Activated T-helper 1 cell treated with anti-CD3 and anti-CD28 coated beads, Interleukin-2, amount 50 U/mL, for 16 hours (primary cell): ENCODE results near the gene ARHGAP26.
"Not testable (repeated sequence)": the region's sequence is repeated elsewhere in the genome, so short reads cannot be mapped to it uniquely, and the experiment has no call there.

Experiments
- DNase-seq, 2 donors: peaks; one replicate each; pipeline ENCODE4 v3.0.0-alpha.2; 2020; ENCODE audit warnings: low read depth in 1 of 2, low spot score in 1 of 2

The ARHGAP26 gene

DNA sequence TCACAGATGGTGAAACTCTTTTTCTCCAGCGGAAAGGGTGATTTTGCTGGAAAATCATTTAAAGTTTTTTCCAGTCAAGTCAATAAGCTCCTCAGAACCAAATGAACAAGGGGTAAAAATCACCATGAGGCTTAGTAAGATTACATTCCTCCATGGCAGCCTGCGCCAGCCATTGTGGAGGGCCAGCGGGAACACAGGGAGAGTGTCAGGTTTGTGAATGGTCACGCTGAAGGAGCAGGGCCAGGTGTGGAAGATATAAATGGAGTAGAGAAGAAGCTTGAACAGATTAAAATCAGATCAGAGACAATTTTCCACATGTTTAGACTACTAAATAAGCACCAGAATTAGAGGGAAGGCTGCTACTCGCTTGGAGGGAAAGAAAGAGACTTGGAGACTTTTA lies 424.5 kb downstream of the ARHGAP26 start:
- no peak for DNase-seq

GRCh38 chr5:143195491-143195890 lies 425.3 kb downstream of the ARHGAP26 start:
- no peak for DNase-seq

- no peak for DNase-seq
These were observed 426.6 kb downstream of the ARHGAP26 start for GRCh38 chr5:143196601-143197259.

DNA sequence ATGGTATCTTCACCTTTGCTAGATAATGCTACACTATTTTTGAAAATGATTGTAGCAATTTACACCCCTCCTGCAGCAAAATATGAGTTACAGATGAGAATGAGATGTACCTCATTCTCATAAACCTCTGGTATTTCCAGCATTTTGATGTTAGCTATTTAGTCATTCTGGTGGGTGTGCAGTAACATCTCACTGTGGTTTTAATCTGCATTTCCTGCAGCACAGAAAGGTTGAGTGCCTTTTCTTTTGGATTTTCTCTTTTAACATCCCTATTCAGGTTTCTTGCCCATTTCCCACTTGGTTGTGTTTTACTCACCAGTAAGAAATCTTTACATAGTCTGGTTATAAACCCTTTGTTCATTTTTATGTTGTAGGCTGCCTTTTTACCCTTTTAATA lies 427.1 kb downstream of the ARHGAP26 start:
- no peak for DNase-seq

DNA sequence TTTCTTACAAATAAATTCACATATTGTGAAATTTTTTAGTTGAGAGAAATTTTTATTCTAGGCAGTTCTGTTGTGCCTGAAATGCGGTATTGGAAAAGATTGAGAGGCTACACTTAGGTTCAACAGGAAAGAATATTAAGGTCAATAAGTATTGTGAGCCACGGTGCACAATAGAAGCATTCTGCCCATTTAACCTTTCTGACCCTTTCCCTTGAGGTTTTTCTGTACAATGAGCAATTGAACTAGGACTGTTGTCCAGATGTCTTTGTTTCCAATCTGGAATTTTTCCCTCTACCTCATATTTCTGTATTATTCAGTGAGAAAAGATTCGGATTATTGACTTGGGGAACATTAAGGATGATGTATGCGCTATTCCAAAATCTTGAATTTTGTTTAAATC lies 428.2 kb downstream of the ARHGAP26 start:
- DNase-seq = no peak

- no peak for DNase-seq
These were observed 429.0 kb downstream of the ARHGAP26 start for GRCh38 chr5:143199161-143199560.

DNA sequence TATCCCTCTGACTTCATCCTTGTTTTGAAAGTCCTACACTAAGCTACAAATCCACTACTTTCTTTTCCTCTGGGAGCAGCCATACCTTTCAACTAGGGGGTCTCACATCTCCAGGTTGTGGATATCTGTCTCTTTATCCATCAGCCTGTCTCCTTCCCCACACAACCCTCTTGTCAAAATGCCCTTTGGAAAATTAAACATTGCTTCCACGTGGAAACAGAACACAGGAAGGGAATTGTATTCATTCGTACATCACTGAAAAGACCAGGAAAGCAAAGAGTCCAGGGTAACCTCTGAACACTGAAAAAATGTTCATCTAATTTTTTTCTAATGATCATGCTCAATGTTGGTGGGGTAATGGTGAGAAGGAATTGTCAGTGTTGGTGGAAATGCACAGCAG lies 429.7 kb downstream of the ARHGAP26 start:
- DNase-seq = no peak

GRCh38 chr5:143200781-143201398 lies 430.7 kb downstream of the ARHGAP26 start:
- DNase-seq = no peak

DNA sequence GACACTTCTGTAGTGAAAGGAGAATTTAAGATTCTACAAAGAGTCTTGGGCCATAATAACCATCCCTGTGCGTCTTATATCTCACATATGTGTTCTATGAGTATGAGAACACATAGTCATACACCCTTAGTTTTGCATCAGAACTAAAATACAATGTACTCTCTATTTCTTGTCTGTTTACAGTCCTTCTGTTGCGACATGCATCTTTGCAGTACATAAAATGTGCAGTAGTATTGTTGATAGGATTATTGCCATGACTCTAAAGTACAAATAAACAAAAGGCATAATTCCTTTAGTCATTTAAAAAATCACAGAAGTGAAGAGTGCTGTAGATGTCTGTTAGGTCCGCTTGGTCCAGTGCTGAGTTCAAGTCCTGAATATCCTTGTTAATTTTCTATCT lies 431.4 kb downstream of the ARHGAP26 start:
- no peak for DNase-seq

DNA sequence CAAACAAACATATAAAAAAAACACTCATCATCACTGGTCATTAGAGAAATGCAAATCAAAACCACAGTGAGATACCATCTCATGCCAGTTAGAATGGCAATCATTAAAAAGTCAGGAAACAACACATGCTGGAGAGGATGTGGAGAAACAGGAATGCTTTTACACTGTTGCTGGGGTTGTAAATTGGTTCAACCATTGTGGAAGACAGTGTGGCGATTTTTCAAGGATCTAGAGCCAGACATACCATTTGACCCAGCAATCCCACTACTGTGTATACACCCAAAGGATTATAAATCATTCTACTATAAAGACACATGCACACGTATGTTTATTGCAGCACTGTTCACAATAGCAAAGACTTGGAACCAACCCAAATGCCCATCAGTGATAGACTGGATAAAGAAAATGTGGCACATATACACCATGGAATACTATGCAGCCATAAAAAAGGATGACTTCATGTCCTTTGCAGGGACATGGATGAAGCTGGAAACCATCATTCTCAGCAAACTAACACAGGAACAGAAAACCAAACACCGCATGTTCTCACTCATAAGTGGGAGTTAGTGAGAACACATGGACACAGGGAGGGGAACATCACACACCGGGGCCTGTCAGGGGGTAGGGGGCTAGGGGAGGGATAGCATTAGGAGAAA lies 433.3 kb downstream of the ARHGAP26 start:
- DNase-seq = not testable (repeated sequence)

- DNase-seq = no peak
These were observed 434.5 kb downstream of the ARHGAP26 start for GRCh38 chr5:143204474-143205246.

DNA sequence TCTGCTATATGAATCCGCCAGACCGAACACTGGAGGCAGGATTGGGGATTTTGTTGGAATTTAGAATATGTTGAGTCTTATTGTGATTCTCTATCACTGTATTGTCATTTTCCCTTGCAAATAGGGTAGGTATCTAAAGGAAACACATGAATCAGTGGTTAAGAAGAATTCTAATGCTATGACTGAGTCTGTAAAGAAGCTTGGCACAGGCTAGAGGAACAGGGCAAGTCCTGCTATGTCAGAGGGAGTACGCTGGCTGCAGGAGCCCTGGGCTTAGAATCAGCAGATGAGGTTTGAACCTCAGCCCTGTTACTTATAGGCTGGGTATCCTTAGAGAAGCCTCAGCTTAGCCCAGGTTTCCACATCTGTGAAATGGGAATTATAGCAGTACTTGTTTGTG lies 435.2 kb downstream of the ARHGAP26 start:
- no peak for DNase-seq

- no peak for DNase-seq
These were observed 435.7 kb downstream of the ARHGAP26 start for GRCh38 chr5:143205883-143206195.

DNA sequence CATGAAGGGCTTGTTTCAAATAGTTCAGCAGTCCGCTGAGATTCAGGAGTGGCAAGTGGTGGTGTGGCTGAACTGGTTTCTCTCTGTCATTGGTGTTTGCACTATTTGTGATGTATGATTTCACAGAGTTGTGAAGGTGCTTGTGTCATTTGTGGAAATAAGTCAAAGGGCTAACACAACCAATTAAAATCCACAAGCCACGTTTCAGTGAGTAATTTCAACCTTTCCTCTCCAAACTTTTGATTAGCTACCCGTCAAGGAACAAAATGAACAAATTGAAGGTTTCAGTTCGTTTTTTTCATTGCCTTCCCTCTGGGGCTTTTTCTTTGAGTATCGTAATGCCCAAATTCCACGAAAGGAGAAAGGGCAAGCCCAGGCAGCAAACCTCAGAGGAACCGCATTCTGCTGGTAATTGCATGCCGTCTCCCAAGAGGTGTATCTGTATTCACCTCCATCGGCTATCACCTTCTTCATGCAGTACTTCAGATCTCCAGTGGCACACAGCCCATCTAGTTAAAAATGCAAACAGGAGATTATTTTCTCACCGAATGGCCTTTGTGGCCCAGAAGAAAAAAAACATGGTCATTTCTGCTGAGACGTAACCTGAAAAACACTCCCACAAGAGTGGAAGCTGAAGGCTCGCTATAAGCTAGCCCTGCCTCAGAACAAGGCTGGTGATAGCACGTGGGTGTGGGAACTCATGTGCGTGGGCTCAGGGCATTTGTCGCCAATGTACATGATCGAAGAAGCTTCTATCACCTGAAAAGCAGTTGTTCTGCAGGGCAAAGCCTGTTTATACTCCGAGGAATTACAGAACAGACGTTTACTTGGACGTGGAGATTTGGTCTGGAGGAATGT lies 436.2 kb downstream of the ARHGAP26 start:
- no peak for DNase-seq

DNA sequence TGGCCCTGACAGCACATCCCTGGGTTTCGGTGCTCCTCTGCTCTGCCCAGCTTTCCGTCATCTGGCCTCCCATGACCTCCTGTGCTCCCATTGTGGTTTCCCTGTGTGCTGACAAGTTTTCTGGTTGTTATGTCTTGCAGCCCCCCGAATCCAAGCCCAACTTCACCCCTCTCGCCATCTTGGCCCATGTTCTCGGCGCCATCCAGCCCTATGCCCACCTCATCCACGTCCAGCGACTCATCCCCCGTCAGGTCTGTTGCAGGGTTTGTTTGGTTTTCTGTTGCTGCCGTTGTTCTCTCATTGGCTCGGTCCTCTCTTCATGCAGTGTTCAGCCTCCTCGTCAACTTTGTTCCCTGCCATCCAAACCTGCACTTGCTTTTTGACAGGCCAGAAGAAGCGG lies 436.9 kb downstream of the ARHGAP26 start:
- no peak for DNase-seq

- DNase-seq = no peak
These were observed 437.6 kb downstream of the ARHGAP26 start for GRCh38 chr5:143207563-143208364.

GRCh38 chr5:143208365-143208641 lies 438.1 kb downstream of the ARHGAP26 start:
- DNase-seq = no peak

DNA sequence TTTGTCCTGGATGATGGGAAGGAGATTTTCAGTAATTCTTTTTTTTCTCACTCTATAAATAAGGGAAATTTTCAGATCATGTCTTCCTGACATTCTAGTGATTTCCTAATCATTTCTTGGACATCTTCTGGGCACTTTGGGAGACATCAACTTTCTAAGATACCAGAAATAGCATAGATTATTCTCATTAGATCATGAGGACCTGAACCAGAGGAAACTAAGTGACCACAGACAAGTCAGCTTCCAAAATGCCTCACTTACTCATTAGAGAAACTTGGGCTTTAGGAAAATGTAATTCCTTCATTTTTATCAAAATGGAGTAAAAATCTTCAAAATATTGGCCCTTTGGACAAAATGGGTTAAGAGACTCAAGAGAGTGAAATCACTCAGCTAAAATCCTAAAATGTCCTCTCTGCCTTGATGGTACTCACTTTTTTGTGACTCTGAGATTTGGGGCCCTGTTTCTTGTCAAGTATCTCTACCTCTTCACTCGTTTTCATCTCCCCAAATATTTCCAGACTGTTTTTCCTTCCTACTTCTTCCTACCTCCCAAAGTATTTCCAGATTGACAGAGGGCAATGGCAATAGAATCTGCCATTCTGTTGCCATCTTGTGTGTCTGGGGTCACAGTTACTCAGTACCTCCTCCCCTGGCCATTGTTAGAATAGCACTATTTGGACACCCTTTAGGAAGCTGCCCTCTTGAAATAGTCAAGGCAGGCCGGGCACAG lies 438.8 kb downstream of the ARHGAP26 start:
- DNase-seq = no peak

DNA sequence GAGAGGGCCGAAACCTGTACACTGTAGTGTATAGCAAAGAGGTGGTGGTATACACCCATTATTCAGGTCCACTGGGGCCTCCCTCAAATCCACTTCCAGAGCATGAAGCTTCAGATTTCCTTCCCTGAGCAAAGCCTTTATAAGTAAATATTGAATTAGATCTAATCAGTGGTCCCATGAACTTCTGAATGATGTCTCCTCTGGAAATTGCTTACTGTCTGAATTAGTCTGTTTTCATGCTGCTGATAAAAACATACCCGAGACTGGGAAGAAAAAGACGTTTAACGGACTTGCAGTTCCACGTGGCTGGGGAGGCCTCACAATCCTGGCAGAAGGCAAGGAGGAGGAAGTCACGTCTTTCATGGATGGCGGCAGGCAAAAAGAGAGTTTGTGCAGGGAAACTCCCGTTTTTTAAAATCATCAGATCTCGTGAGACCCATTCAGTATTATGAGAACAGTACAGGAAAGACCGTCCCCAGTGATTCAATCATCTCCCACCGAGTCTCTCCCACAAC lies 439.8 kb downstream of the ARHGAP26 start:
- no peak for DNase-seq

GRCh38 chr5:143210576-143210975 lies 440.4 kb downstream of the ARHGAP26 start:
- no peak for DNase-seq
